Immature natural killer cell (primary cell): Measurements from ENCODE around the gene ERLIN1. TPM values are rescaled to one million over a fixed set of nuclear protein-coding genes. Genes with fewer than 3 reads are reported as not detected.
A peak's percentile ranks its signal among the peaks of the same experiment; 100 is the strongest.

ENCODE experiments used
- DNase-seq, 3 donors: peaks; one replicate each; pipeline ENCODE4 v3.0.0; 2022; ENCODE audit warnings: mixed read lengths in 1 of 3
- H3K27ac Mint-ChIP-seq, 6 donors: one replicate each; pipeline ENCODE4 v1.8.0; 2020; ENCODE audit warnings: mixed read lengths in 6 of 6, mild to moderate bottlenecking in 5 of 6, inconsistent platforms in 4 of 6, moderate library complexity in 3 of 6
- H3K27me3 Mint-ChIP-seq, 3 donors: one replicate each; pipeline ENCODE4 v1.8.0; 2020 to 2021; ENCODE audit warnings: low read depth in 3 of 3, mild to moderate bottlenecking in 3 of 3, mixed read lengths in 3 of 3, moderate library complexity in 3 of 3, inconsistent platforms in 1 of 3
- H3K36me3 Mint-ChIP-seq, 3 donors: one replicate each; pipeline ENCODE4 v1.8.0; 2020; ENCODE audit warnings: mixed read lengths in 3 of 3, inconsistent platforms in 2 of 3, mild to moderate bottlenecking in 2 of 3
- H3K4me1 Mint-ChIP-seq, 2 donors: one replicate each; pipeline ENCODE4 v1.8.0; 2020; ENCODE audit warnings: inconsistent platforms in 2 of 2, mild to moderate bottlenecking in 2 of 2, mixed read lengths in 2 of 2, moderate library complexity in 1 of 2
- H3K4me3 Mint-ChIP-seq, 5 donors: one replicate each; pipeline ENCODE4 v1.8.0; 2020; ENCODE audit warnings: mild to moderate bottlenecking in 5 of 5, mixed read lengths in 5 of 5, inconsistent platforms in 3 of 5, moderate library complexity in 3 of 5
- H3K9me3 Mint-ChIP-seq, 6 donors: one replicate each; pipeline ENCODE4 v1.8.0; 2020; ENCODE audit warnings: mild to moderate bottlenecking in 6 of 6, mixed read lengths in 6 of 6, inconsistent platforms in 4 of 6, moderate library complexity in 3 of 6
- polyA plus RNA-seq, 3 donors: library from polyadenylated mRNA; unstranded; fragments of 300-500 nt; fragmentation: Illumina TruSeq; gene quantifications; one replicate each; pipeline ENCODE4 v1.2.3, GENCODE V29; 2021

Gene ERLIN1
- polyA plus RNA-seq: 10 to 100 TPM in 1 of 3 donors, 1 to 10 TPM in 2; 3.8 to 11.0 (median 9.6) TPM

GRCh38 chr10:100185364-100186252, at the start of gene ERLIN1:
Gene ERLIN1, minus strand, starts transcription at chr10:100186029. Its CDS starts 403 bp downstream, at chr10:100185626.
- Mint-ChIP-seq H3K9me3 (no peaks in the 10 kb centered on the region), H3K4me1 (peaks cover 36 to 54% of the 10 kb centered on the region in 2 donors), H3K27me3 (peaks cover 0 to 12% (median 2%) of the 10 kb centered on the region in 3 donors), H3K27ac (peak within 1 kb of the TSS; percentile 84 to 96 (median 94)), H3K36me3 (peaks cover 1 to 12% (median 2%) of the 10 kb centered on the region in 3 donors), H3K4me3 (peak within 1 kb of the TSS; percentile 91 to 99 (median 95))
- DNase-seq: peak; percentile 90 to 91 (median 91)

GRCh38 chr10:100232101-100232500, 46.3 kb upstream of the ERLIN1 start:
- H3K36me3 Mint-ChIP-seq: peaks cover 8 to 30% (median 13%) of the 10 kb centered on the region in 3 donors
- H3K27me3 Mint-ChIP-seq: peaks cover 5 to 18% (median 15%) of the 10 kb centered on the region in 3 donors
- DNase-seq: no peak
- H3K4me1 Mint-ChIP-seq: peaks cover 29 to 34% of the 10 kb centered on the region in 2 donors
- peak overlapping the region in 3 of 6 donors; percentile 4 to 53 (median 50) for H3K27ac Mint-ChIP-seq
- H3K9me3 Mint-ChIP-seq: no peaks in the 10 kb centered on the region
- H3K4me3 Mint-ChIP-seq: no peak overlapping the region

- peaks cover 8 to 26% (median 12%) of the 10 kb centered on the region in 3 donors for H3K36me3 Mint-ChIP-seq
- H3K27me3 Mint-ChIP-seq: peaks cover 5 to 18% (median 15%) of the 10 kb centered on the region in 3 donors
- peak overlapping the region; percentile 78 to 96 (median 88) for H3K27ac Mint-ChIP-seq
- peaks cover 31 to 45% of the 10 kb centered on the region in 2 donors for H3K4me1 Mint-ChIP-seq
- no peak for DNase-seq
- H3K4me3 Mint-ChIP-seq: peak overlapping the region; percentile 89 to 96 (median 92)
- H3K9me3 Mint-ChIP-seq: no peaks in the 10 kb centered on the region
Observed at GRCh38 chr10:100229819-100230422, 44.1 kb upstream of the ERLIN1 start.

GRCh38 chr10:100223879-100224278, 38.0 kb upstream of the ERLIN1 start:
- Mint-ChIP-seq H3K9me3 (no peaks in the 10 kb centered on the region), H3K4me3 (no peak overlapping the region), H3K4me1 (peaks cover 16 to 28% of the 10 kb centered on the region in 2 donors), H3K36me3 (peaks cover 20 to 33% (median 28%) of the 10 kb centered on the region in 3 donors), H3K27ac (peak overlapping the region in 1 of 6 donors; percentile 11), H3K27me3 (peaks cover 3 to 5% (median 4%) of the 10 kb centered on the region in 3 donors)
- DNase-seq: no peak

- Mint-ChIP-seq H3K9me3 (no peaks in the 10 kb centered on the region), H3K36me3 (peaks cover 24 to 44% (median 28%) of the 10 kb centered on the region in 3 donors)
Observed at GRCh38 chr10:100222529-100222928, 36.7 kb upstream of the ERLIN1 start.

GRCh38 chr10:100216006-100216405, 30.2 kb upstream of the ERLIN1 start:
- H3K36me3 Mint-ChIP-seq: peaks cover 25 to 67% (median 36%) of the 10 kb centered on the region in 3 donors
- H3K9me3 Mint-ChIP-seq: no peaks in the 10 kb centered on the region
- H3K27ac Mint-ChIP-seq: no peak overlapping the region
- DNase-seq: no peak
- no peak overlapping the region for H3K4me3 Mint-ChIP-seq
- H3K4me1 Mint-ChIP-seq: no peaks in the 10 kb centered on the region
- peaks cover 0 to 2% (median 1%) of the 10 kb centered on the region in 3 donors for H3K27me3 Mint-ChIP-seq

More at GRCh38 chr10:100222529-100222928, 36.7 kb upstream of the ERLIN1 start:
- Mint-ChIP-seq H3K27ac (no peak overlapping the region), H3K27me3 (peaks cover 0 to 2% (median 0%) of the 10 kb centered on the region in 3 donors), H3K4me3 (no peak overlapping the region), H3K4me1 (peaks cover 4 to 15% of the 10 kb centered on the region in 2 donors)
- no peak for DNase-seq

GRCh38 chr10:100209303-100209702, 23.5 kb upstream of the ERLIN1 start:
- Mint-ChIP-seq H3K4me1 (no peaks in the 10 kb centered on the region), H3K36me3 (peaks cover 18 to 47% (median 25%) of the 10 kb centered on the region in 3 donors), H3K4me3 (no peak overlapping the region), H3K27ac (no peak overlapping the region), H3K27me3 (no peaks in the 10 kb centered on the region), H3K9me3 (no peaks in the 10 kb centered on the region)
- DNase-seq: no peak

GRCh38 chr10:100208276-100208675, 22.4 kb upstream of the ERLIN1 start:
- Mint-ChIP-seq H3K9me3 (no peaks in the 10 kb centered on the region), H3K27me3 (no peaks in the 10 kb centered on the region), H3K36me3 (peaks cover 21 to 49% (median 28%) of the 10 kb centered on the region in 3 donors), H3K4me1 (no peaks in the 10 kb centered on the region), H3K27ac (no peak overlapping the region), H3K4me3 (no peak overlapping the region)
- no peak for DNase-seq

GRCh38 chr10:100204370-100204769, 18.5 kb upstream of the ERLIN1 start:
- Mint-ChIP-seq H3K4me1 (no peaks in the 10 kb centered on the region), H3K36me3 (peaks cover 26 to 51% (median 31%) of the 10 kb centered on the region in 3 donors), H3K9me3 (no peaks in the 10 kb centered on the region), H3K27ac (no peak overlapping the region), H3K27me3 (no peaks in the 10 kb centered on the region), H3K4me3 (no peak overlapping the region)
- DNase-seq: no peak

- H3K4me1 Mint-ChIP-seq: peaks cover 0 to 1% of the 10 kb centered on the region in 2 donors
- H3K27ac Mint-ChIP-seq: no peak overlapping the region
- peaks cover 25 to 56% (median 33%) of the 10 kb centered on the region in 3 donors for H3K36me3 Mint-ChIP-seq
- no peak overlapping the region for H3K4me3 Mint-ChIP-seq
- H3K27me3 Mint-ChIP-seq: no peaks in the 10 kb centered on the region
- DNase-seq: no peak
- no peaks in the 10 kb centered on the region for H3K9me3 Mint-ChIP-seq
Observed at GRCh38 chr10:100201549-100201948, 15.7 kb upstream of the ERLIN1 start.

GRCh38 chr10:100194711-100195110, 8.9 kb upstream of the ERLIN1 start:
- DNase-seq: no peak
- H3K27ac Mint-ChIP-seq: no peak overlapping the region

GRCh38 chr10:100192350-100192749, 6.5 kb upstream of the ERLIN1 start:
- Mint-ChIP-seq H3K4me1 (peaks cover 7% of the 10 kb centered on the region in 2 donors), H3K36me3 (peaks cover 12 to 45% (median 18%) of the 10 kb centered on the region in 3 donors), H3K27ac (no peak overlapping the region), H3K9me3 (no peaks in the 10 kb centered on the region), H3K27me3 (no peaks in the 10 kb centered on the region), H3K4me3 (no peak overlapping the region)
- DNase-seq: no peak

More at GRCh38 chr10:100194711-100195110, 8.9 kb upstream of the ERLIN1 start:
- Mint-ChIP-seq H3K27me3 (no peaks in the 10 kb centered on the region), H3K9me3 (no peaks in the 10 kb centered on the region), H3K36me3 (peaks cover 15 to 51% (median 29%) of the 10 kb centered on the region in 3 donors), H3K4me3 (no peak overlapping the region), H3K4me1 (peaks cover 0 to 1% of the 10 kb centered on the region in 2 donors)

- H3K27me3 Mint-ChIP-seq: peaks cover 0 to 12% (median 2%) of the 10 kb centered on the region in 3 donors
- no peaks in the 10 kb centered on the region for H3K9me3 Mint-ChIP-seq
- H3K27ac Mint-ChIP-seq: peak overlapping the region; percentile 84 to 96 (median 94)
- H3K4me3 Mint-ChIP-seq: peak overlapping the region; percentile 91 to 99 (median 95)
- H3K36me3 Mint-ChIP-seq: peaks cover 7 to 22% (median 12%) of the 10 kb centered on the region in 3 donors
- DNase-seq: no peak
- H3K4me1 Mint-ChIP-seq: peaks cover 36 to 51% of the 10 kb centered on the region in 2 donors
Observed at GRCh38 chr10:100186253-100187212, 704 bp upstream of the ERLIN1 start.
